SK-N-SH (cell line): Measurements from ENCODE around the gene TMPRSS13. TPM values are rescaled to one million over a fixed set of nuclear protein-coding genes. Genes with fewer than 3 reads are reported as not detected.

Experiments
- CTCF ChIA-PET: fragments of 300-600, 350-600 bp; formaldehyde crosslinking; extraction: SDS; loops from one replicate; lab custom pipeline; 2021; lab: Yijun Ruan, JAX
- POLR2A ChIA-PET: fragments of 350-600 bp; sonication (Branson Sonifier 250); formaldehyde crosslinking; extraction: SDS; loops from one replicate; lab custom pipeline; 2020; ENCODE audit warnings: antibody characterized with exemption, inconsistent platforms; lab: Yijun Ruan, JAX
- DNase-seq: peaks from one replicate; pipeline ENCODE4 v3.0.0; 2012
- H2AFZ ChIP-seq: fragments of 200-600 bp; sonication (generic); 2 replicates; pipeline ENCODE4 v1.8.1; 2016; ENCODE audit warnings: antibody characterized with exemption, mild to moderate bottlenecking, low read depth
- H3F3A ChIP-seq: fragments of 200-600 bp; sonication (generic); replicated peaks from 2 replicates; pipeline ENCODE3; 2016; ENCODE audit warnings: antibody characterized with exemption, mild to moderate bottlenecking; ENCODE audit not compliant: insufficient read depth
- H3K27ac ChIP-seq, 2 experiments: fragments of 200-500 bp in 1 of 2; fragments of 200-600 bp in 1 of 2; sonication (Bioruptor generic) in 1 of 2; sonication (generic), shearing (Covaris generic) in 1 of 2; 2 replicates each; pipeline versions ENCODE4 v1.5.1 to v1.6.1; 2014 to 2016; ENCODE audit warnings: low read depth in 2 of 2, inconsistent platforms in 1 of 2, low read length in 1 of 2, mild to moderate bottlenecking in 1 of 2, mixed read lengths in 1 of 2
- H3K27me3 ChIP-seq: fragments of 200-600 bp; sonication (generic), shearing (Covaris generic); 2 replicates; pipeline ENCODE4 v1.6.1; 2016; ENCODE audit warnings: mixed run types; ENCODE audit not compliant: insufficient read depth
- H3K36me3 ChIP-seq, 2 experiments: fragments of 200-500 bp in 1 of 2; fragments of 200-600 bp in 1 of 2; sonication (Bioruptor generic) in 1 of 2; sonication (generic) in 1 of 2; replicated peaks in 1 of 2; 2 replicates each; pipeline versions ENCODE3 to v1.5.1; 2014 to 2016; ENCODE audit warnings: low read length in 1 of 2, mild to moderate bottlenecking in 1 of 2; ENCODE audit not compliant: insufficient read depth in 2 of 2, control insufficient read depth in 1 of 2
- H3K4me1 ChIP-seq, 2 experiments: fragments of 200-500 bp in 1 of 2; fragments of 200-600 bp in 1 of 2; sonication (Bioruptor generic) in 1 of 2; sonication (generic), shearing (Covaris generic) in 1 of 2; 2 replicates each; pipeline versions ENCODE4 v1.5.1 to v1.6.1; 2014 to 2016; ENCODE audit warnings: low read depth in 1 of 2, low read length in 1 of 2, mixed run types in 1 of 2; ENCODE audit not compliant: insufficient read depth in 2 of 2, control insufficient read depth in 1 of 2
- H3K4me2 ChIP-seq: fragments of 200-600 bp; sonication (generic), shearing (Covaris generic); 2 replicates; pipeline ENCODE4 v1.6.1; 2017; ENCODE audit warnings: mixed run types
- H3K4me3 ChIP-seq, 2 experiments: fragments of 200-500 bp in 1 of 2; fragments of 200-600 bp in 1 of 2; sonication (Bioruptor generic) in 1 of 2; sonication (generic), shearing (Covaris generic) in 1 of 2; 2 replicates each; pipeline versions ENCODE4 v1.5.1 to v1.8.1; 2014 to 2016; ENCODE audit warnings: low read depth in 2 of 2, inconsistent platforms in 1 of 2, low read length in 1 of 2, mild to moderate bottlenecking in 1 of 2, mixed read lengths in 1 of 2, moderate library complexity in 1 of 2
- H3K79me2 ChIP-seq: fragments of 200-600 bp; sonication (generic); 2 replicates; pipeline ENCODE4 v1.8.1; 2017; ENCODE audit warnings: mild to moderate bottlenecking; ENCODE audit not compliant: insufficient read depth
- H3K9ac ChIP-seq: fragments of 200-600 bp; sonication (generic); 2 replicates; pipeline ENCODE4 v1.6.1; 2017; ENCODE audit warnings: mixed run types
- H3K9me2 ChIP-seq: fragments of 200-600 bp; sonication (generic); 2 replicates; pipeline ENCODE4 v1.6.1; 2017; ENCODE audit warnings: mixed run types
- H3K9me3 ChIP-seq: fragments of 200-600 bp; sonication (generic); 2 replicates; pipeline ENCODE4 v1.6.1; 2017; ENCODE audit warnings: mixed run types, mild to moderate bottlenecking, moderate library complexity
- H4K20me1 ChIP-seq: fragments of 200-600 bp; sonication (generic); 2 replicates; pipeline ENCODE4 v1.6.1; 2017; ENCODE audit warnings: mild to moderate bottlenecking, mixed run types; ENCODE audit not compliant: insufficient read depth
- CTCF ChIP-seq: fragments of 200-600 bp; sonication (generic); IDR thresholded peaks from 2 replicates; pipeline ENCODE4 v1.6.1; 2017; ENCODE audit warnings: antibody characterized with exemption, mild to moderate bottlenecking, moderate library complexity
- ELF1 ChIP-seq: IDR thresholded peaks from 2 replicates; pipeline ENCODE4 v1.4.0; 2012
- EP300 ChIP-seq, 2 experiments: IDR thresholded peaks; 2 replicates each; pipeline versions ENCODE4 v1.4.0 to v1.6.1; 2012; ENCODE audit warnings: borderline replicate concordance in 1 of 2, low read depth in 1 of 2, low read length in 1 of 2
- EZH2phosphoT487 ChIP-seq: fragments of 200-600 bp; sonication (generic); IDR thresholded peaks from 2 replicates; pipeline ENCODE4 v1.6.1; 2017; ENCODE audit warnings: low read depth, mixed run types, mild to moderate bottlenecking, antibody characterized with exemption, moderate library complexity, borderline replicate concordance
- FOSL2 ChIP-seq: IDR thresholded peaks from 2 replicates; pipeline ENCODE4 v1.4.0; 2012; ENCODE audit warnings: low read depth, mild to moderate bottlenecking, moderate library complexity, borderline replicate concordance
- FOXM1 ChIP-seq: IDR thresholded peaks from 2 replicates; pipeline ENCODE4 v1.4.0; 2012; ENCODE audit warnings: low read depth, mild to moderate bottlenecking
- GABPA ChIP-seq: IDR thresholded peaks from 2 replicates; pipeline ENCODE4 v1.4.0; 2012; ENCODE audit warnings: low read depth, mild to moderate bottlenecking
- GATA2 ChIP-seq: sonication (generic); formaldehyde crosslinking; IDR thresholded peaks from 2 replicates; pipeline ENCODE4 v1.5.0; 2020; ENCODE audit warnings: mild to moderate bottlenecking, missing genetic modification reagents
- MAX ChIP-seq: IDR thresholded peaks from 2 replicates; pipeline ENCODE4 v1.4.0; 2012; ENCODE audit warnings: low read depth
- POLR2AphosphoS5 ChIP-seq: IDR thresholded peaks from 2 replicates; pipeline ENCODE4 v1.6.1; 2012; ENCODE audit warnings: low read depth, low read length
- SIN3A ChIP-seq: IDR thresholded peaks from 2 replicates; pipeline ENCODE4 v1.6.1; 2012; ENCODE audit warnings: low read depth, mild to moderate bottlenecking, low read length, moderate library complexity, borderline replicate concordance
- TAF1 ChIP-seq: IDR thresholded peaks from 2 replicates; pipeline ENCODE4 v1.6.1; 2012; ENCODE audit warnings: low read depth, mild to moderate bottlenecking, low read length, moderate library complexity, borderline replicate concordance
- TCF12 ChIP-seq: IDR thresholded peaks from 2 replicates; pipeline ENCODE4 v1.4.0; 2012
- USF1 ChIP-seq: IDR thresholded peaks from 2 replicates; pipeline ENCODE4 v1.4.0; 2012; ENCODE audit warnings: low read depth, borderline replicate concordance
- WGBS: methylation state at CpG from one replicate; pipeline ENCODE4 v1.1.6; 2017; ENCODE audit warnings: low lambda C conversion rate; 5-methylcytosine and 5-hydroxymethylcytosine counted together
- polyA plus RNA-seq, 3 experiments: library from polyadenylated mRNA; depleted of rRNA; stranded (reverse); fragments of >200 nt; gene quantifications; 2 replicates each; pipeline ENCODE4 v1.2.3, GENCODE V29; 2012

TMPRSS13 gene
- polyA plus RNA-seq, 1 of the 3 experiments (the other 2 are of a cell fraction), result not detected

- H3F3A ChIP-seq, result no peaks in the 10 kb centered on the region
- H3K27ac ChIP-seq, result no peak overlapping the region; a peak in 1 of 4 replicates
- no peaks in the 10 kb centered on the region for H3K9me2 ChIP-seq
- H3K9me3 ChIP-seq, result no peaks in the 10 kb centered on the region
- no peaks in the 10 kb centered on the region for H3K36me3 ChIP-seq
- H3K4me2 ChIP-seq, result no peak overlapping the region
- WGBS, result 57% methylated on average over 11 of the region's 12 CpGs
- H2AFZ ChIP-seq, result no peak overlapping the region
- no peaks in the 10 kb centered on the region for H4K20me1 ChIP-seq
- ChIA-PET CTCF (interaction anchor here (1.0 to 4.2 kb wide), 4 partner anchors 28 to 446 kb away, joined by 3 to 27 read pairs (median 4); no protein-coding TSS in a partner anchor), POLR2A (no interaction called here)
- DNase-seq, result no peak
- peaks cover 0 to 52% of the 10 kb centered on the region in 2 experiments; a peak in 1 of 4 replicates for H3K4me1 ChIP-seq
- peaks cover 28% of the 10 kb centered on the region for H3K27me3 ChIP-seq
- no peaks in the 10 kb centered on the region for H3K79me2 ChIP-seq
- H3K4me3 ChIP-seq, result no peak overlapping the region
- no peak for TF ChIP-seq FOXM1
- no peak overlapping the region for H3K9ac ChIP-seq
Observed at GRCh38 chr11:117872420-117872961, 56.7 kb downstream of the TMPRSS13 start.

- Histone ChIP-seq H3K9me3 (no peaks in the 10 kb centered on the region), H3K27me3 (peaks cover 21% of the 10 kb centered on the region), H4K20me1 (no peaks in the 10 kb centered on the region), H3K4me1 (peaks cover 0 to 46% of the 10 kb centered on the region in 2 experiments; a peak in 1 of 4 replicates), H2AFZ (no peak overlapping the region), H3F3A (no peaks in the 10 kb centered on the region), H3K9ac (no peak overlapping the region), H3K4me3 (no peak overlapping the region), H3K27ac (no peak overlapping the region), H3K4me2 (no peak overlapping the region), H3K36me3 (no peaks in the 10 kb centered on the region), H3K9me2 (no peaks in the 10 kb centered on the region), H3K79me2 (no peaks in the 10 kb centered on the region)
- ChIA-PET CTCF (interaction anchor here (1.2 to 4.2 kb wide), 2 partner anchors 75 to 446 kb away, joined by 4 to 27 read pairs; no protein-coding TSS in a partner anchor), POLR2A (no interaction called here)
- 35% methylated on average over 5 of the region's 5 CpGs for WGBS
- DNase-seq, result no peak
- TF ChIP-seq EP300 (IDR thresholded peaks at IDR 0.05; ENCODE audit: borderline replicate concordance in 1 of 2, low read depth in 1 of 2, low read length in 1 of 2) (no peak), USF1 (no peak), TCF12 (no peak), MAX (no peak), GATA2 (no peak), FOSL2 (no peak), GABPA (no peak), TAF1 (no peak), FOXM1 (no peak), POLR2AphosphoS5 (no peak), ELF1 (no peak), CTCF (no peak), EZH2phosphoT487 (no peak), SIN3A (no peak)
Observed at GRCh38 chr11:117871784-117872183, 57.4 kb downstream of the TMPRSS13 start.
